HepG2 (cell line): ENCODE measurements around the gene HOXA4. TPM values are rescaled to one million over a fixed set of nuclear protein-coding genes. Genes with fewer than 3 reads are reported as not detected.
A peak's percentile ranks its signal among the peaks of the same experiment; 100 is the strongest.

Source experiments
- BCL6 ChIP-seq: IDR thresholded peaks from 2 replicates; pipeline ENCODE4 v1.6.1; 2016; ENCODE audit warnings: missing genetic modification reagents, missing compliant biosample characterization
- ELF4 ChIP-seq: sonication (generic); formaldehyde crosslinking; IDR thresholded peaks from 2 replicates; pipeline ENCODE4 v1.5.0; 2020; ENCODE audit warnings: missing genetic modification reagents, mild to moderate bottlenecking, moderate library complexity, borderline replicate concordance
- SMAD3 ChIP-seq: sonication (generic); formaldehyde crosslinking; IDR thresholded peaks from 2 replicates; pipeline ENCODE4 v1.4.0; 2020; ENCODE audit warnings: missing genetic modification reagents
- STAG1 ChIP-seq: sonication (generic); formaldehyde crosslinking; IDR thresholded peaks from 2 replicates; pipeline ENCODE4 v1.4.0; 2020; ENCODE audit warnings: missing genetic modification reagents
- ZNF263 ChIP-seq: sonication (generic); formaldehyde crosslinking; IDR thresholded peaks from 2 replicates; pipeline ENCODE4 v1.4.0; 2020; ENCODE audit warnings: missing genetic modification reagents
- ZNF326 ChIP-seq: sonication (generic); formaldehyde crosslinking; IDR thresholded peaks from 2 replicates; pipeline ENCODE4 v1.4.0; 2020; ENCODE audit warnings: missing genetic modification reagents, borderline replicate concordance
- ZNF468 ChIP-seq: sonication (generic); formaldehyde crosslinking; IDR thresholded peaks from 2 replicates; pipeline ENCODE4 v1.8.0; 2022; ENCODE audit warnings: mild to moderate bottlenecking, moderate library complexity, missing genetic modification reagents
- polyA plus RNA-seq, 8 experiments: library from polyadenylated mRNA; depleted of rRNA in 3 of 8; stranded (reverse) in 7 of 8; unstranded in 1 of 8; fragments of >200 nt; fragmentation: Illumina TruSeq in 4 of 8; extraction: Trizol in 4 of 8; gene quantifications; 2 replicates each; pipeline versions ENCODE4 v1.2.1 to v1.2.3, GENCODE V29; 2011 to 2016; ENCODE audit warnings: low read depth in 4 of 8, missing spikeins in 1 of 8, mixed read lengths in 1 of 8; ENCODE audit not compliant: insufficient read depth in 1 of 8
- total RNA-seq, 5 experiments: library from RNA; depleted of rRNA; stranded (reverse); fragments of >200 nt; fragmentation: Illumina TruSeq; extraction: Trizol; gene quantifications; 2 replicates each; pipeline ENCODE4 v1.2.3, GENCODE V29; 2016; ENCODE audit warnings: low read depth in 1 of 5
- TF ChIP-seq, protein P1 (sequence below): sonication (generic); formaldehyde crosslinking; IDR thresholded peaks from 2 replicates; pipeline ENCODE4 v1.4.0; 2020; ENCODE audit warnings: missing genetic modification reagents, borderline replicate concordance
- TF ChIP-seq, protein P2 (sequence below): sonication (generic); formaldehyde crosslinking; IDR thresholded peaks from 2 replicates; pipeline ENCODE4 v1.4.0; 2020; ENCODE audit warnings: missing genetic modification reagents
- TF ChIP-seq, protein P3 (sequence below): sonication (generic); IDR thresholded peaks from 2 replicates; pipeline ENCODE4 v1.6.1; 2016; ENCODE audit warnings: low read depth, borderline replicate concordance
- TF ChIP-seq, protein P4 (sequence below): conservative IDR thresholded peaks from 2 replicates; pipeline ENCODE4 v1.6.1; 2018; ENCODE audit warnings: missing genetic modification reagents

Gene HOXA4
- total and polyA plus RNA-seq, 2 of the 13 experiments (the other 11 are each of a cell fraction or from before 2014, with no cell fraction given) = 2.4 to 5.4 TPM

DNA sequence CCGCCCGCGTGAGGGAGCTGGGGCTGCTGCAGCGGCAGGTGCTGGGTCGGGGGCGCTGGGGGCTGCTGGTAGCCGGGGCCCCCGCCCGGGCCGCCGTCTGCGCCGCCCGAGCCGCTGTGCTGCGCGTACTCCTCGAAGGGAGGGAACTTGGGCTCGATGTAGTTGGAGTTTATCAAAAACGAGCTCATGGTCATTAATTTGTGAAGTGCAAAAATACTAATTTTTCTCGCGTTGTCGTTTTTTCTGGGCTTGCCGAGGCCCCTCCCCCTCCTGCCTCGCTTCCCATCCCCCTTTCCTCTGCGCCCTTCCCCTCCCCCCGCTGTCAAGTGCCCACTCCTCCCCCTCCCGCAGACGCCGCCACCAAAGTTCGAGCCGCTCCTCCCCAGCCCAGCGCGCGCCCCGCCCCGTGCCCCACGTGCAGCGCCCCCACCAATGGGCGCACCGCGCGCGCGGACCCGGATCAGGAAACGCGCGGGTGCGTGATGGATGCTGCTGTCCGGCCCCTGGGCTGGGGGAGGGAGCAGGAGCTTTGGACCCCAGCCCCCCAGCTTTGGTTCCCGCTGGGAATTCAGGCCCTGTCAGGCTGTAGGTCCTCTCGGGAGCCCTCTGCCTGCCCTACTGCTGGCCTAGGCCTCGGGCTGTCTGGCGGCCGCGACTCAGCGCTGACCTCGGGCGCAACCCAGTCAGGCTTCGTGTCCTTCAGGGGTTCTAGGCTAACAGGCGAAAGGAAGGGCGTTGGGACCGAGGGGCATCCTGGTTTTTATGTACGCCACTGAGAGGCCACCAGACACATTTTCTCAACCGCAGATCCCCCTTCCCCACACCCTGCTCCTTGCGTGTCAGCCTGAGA lies at the start of gene HOXA4 (continued):
- TF ChIP-seq, protein P1, sequence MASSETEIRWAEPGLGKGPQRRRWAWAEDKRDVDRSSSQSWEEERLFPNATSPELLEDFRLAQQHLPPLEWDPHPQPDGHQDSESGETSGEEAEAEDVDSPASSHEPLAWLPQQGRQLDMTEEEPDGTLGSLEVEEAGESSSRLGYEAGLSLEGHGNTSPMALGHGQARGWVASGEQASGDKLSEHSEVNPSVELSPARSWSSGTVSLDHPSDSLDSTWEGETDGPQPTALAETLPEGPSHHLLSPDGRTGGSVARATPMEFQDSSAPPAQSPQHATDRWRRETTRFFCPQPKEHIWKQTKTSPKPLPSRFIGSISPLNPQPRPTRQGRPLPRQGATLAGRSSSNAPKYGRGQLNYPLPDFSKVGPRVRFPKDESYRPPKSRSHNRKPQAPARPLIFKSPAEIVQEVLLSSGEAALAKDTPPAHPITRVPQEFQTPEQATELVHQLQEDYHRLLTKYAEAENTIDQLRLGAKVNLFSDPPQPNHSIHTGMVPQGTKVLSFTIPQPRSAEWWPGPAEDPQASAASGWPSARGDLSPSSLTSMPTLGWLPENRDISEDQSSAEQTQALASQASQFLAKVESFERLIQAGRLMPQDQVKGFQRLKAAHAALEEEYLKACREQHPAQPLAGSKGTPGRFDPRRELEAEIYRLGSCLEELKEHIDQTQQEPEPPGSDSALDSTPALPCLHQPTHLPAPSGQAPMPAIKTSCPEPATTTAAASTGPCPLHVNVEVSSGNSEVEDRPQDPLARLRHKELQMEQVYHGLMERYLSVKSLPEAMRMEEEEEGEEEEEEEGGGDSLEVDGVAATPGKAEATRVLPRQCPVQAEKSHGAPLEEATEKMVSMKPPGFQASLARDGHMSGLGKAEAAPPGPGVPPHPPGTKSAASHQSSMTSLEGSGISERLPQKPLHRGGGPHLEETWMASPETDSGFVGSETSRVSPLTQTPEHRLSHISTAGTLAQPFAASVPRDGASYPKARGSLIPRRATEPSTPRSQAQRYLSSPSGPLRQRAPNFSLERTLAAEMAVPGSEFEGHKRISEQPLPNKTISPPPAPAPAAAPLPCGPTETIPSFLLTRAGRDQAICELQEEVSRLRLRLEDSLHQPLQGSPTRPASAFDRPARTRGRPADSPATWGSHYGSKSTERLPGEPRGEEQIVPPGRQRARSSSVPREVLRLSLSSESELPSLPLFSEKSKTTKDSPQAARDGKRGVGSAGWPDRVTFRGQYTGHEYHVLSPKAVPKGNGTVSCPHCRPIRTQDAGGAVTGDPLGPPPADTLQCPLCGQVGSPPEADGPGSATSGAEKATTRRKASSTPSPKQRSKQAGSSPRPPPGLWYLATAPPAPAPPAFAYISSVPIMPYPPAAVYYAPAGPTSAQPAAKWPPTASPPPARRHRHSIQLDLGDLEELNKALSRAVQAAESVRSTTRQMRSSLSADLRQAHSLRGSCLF (CRISPR knock-in tag) = no peak
- TF ChIP-seq ZNF326 (CRISPR knock-in tag) (no peak), ZNF263 (0 out of 2 replicates have a peak, but pooled peaks have one; percentile 15), STAG1 (CRISPR knock-in tag) (no peak), ZNF468 (CRISPR knock-in tag) (0 out of 2 replicates have a peak, but pooled peaks have one; percentile 41), BCL6 (CRISPR knock-in tag) (no peak), SMAD3 (no peak), ELF4 (peak; percentile 41; the same call in 1 of the 2 replicates)
- TF ChIP-seq, protein P2, sequence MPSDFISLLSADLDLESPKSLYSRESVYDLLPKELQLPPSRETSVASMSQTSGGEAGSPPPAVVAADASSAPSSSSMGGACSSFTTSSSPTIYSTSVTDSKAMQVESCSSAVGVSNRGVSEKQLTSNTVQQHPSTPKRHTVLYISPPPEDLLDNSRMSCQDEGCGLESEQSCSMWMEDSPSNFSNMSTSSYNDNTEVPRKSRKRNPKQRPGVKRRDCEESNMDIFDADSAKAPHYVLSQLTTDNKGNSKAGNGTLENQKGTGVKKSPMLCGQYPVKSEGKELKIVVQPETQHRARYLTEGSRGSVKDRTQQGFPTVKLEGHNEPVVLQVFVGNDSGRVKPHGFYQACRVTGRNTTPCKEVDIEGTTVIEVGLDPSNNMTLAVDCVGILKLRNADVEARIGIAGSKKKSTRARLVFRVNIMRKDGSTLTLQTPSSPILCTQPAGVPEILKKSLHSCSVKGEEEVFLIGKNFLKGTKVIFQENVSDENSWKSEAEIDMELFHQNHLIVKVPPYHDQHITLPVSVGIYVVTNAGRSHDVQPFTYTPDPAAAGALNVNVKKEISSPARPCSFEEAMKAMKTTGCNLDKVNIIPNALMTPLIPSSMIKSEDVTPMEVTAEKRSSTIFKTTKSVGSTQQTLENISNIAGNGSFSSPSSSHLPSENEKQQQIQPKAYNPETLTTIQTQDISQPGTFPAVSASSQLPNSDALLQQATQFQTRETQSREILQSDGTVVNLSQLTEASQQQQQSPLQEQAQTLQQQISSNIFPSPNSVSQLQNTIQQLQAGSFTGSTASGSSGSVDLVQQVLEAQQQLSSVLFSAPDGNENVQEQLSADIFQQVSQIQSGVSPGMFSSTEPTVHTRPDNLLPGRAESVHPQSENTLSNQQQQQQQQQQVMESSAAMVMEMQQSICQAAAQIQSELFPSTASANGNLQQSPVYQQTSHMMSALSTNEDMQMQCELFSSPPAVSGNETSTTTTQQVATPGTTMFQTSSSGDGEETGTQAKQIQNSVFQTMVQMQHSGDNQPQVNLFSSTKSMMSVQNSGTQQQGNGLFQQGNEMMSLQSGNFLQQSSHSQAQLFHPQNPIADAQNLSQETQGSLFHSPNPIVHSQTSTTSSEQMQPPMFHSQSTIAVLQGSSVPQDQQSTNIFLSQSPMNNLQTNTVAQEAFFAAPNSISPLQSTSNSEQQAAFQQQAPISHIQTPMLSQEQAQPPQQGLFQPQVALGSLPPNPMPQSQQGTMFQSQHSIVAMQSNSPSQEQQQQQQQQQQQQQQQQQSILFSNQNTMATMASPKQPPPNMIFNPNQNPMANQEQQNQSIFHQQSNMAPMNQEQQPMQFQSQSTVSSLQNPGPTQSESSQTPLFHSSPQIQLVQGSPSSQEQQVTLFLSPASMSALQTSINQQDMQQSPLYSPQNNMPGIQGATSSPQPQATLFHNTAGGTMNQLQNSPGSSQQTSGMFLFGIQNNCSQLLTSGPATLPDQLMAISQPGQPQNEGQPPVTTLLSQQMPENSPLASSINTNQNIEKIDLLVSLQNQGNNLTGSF (CRISPR knock-in tag) = no peak
- TF ChIP-seq, protein P3, sequence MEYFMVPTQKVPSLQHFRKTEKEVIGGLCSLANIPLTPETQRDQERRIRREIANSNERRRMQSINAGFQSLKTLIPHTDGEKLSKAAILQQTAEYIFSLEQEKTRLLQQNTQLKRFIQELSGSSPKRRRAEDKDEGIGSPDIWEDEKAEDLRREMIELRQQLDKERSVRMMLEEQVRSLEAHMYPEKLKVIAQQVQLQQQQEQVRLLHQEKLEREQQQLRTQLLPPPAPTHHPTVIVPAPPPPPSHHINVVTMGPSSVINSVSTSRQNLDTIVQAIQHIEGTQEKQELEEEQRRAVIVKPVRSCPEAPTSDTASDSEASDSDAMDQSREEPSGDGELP = peak; percentile 20; the same call in 1 of the 2 replicates
- TF ChIP-seq, protein P4, sequence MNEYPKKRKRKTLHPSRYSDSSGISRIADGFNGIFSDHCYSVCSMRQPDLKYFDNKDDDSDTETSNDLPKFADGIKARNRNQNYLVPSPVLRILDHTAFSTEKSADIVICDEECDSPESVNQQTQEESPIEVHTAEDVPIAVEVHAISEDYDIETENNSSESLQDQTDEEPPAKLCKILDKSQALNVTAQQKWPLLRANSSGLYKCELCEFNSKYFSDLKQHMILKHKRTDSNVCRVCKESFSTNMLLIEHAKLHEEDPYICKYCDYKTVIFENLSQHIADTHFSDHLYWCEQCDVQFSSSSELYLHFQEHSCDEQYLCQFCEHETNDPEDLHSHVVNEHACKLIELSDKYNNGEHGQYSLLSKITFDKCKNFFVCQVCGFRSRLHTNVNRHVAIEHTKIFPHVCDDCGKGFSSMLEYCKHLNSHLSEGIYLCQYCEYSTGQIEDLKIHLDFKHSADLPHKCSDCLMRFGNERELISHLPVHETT (CRISPR knock-in tag) = no peak
